ENCODE results near the gene NPHP4. TPM values are rescaled to one million over a fixed set of nuclear protein-coding genes. Genes with fewer than 3 reads are reported as not detected.

Gene NPHP4
- polyA plus RNA-seq, 3 donors = 0.39 to 13.7 (median 1.2) TPM

- no peak for DNase-seq
- peaks cover 34% of the 10 kb centered on the region for H3K4me1 Mint-ChIP-seq
- TF ChIP-seq CTCF (IDR thresholded peaks at IDR 0.05) = no peak
Observed at GRCh38 chr1:5992814-5993555, 760 bp upstream of the NPHP4 start.

GRCh38 chr1:5991381-5992025 lies 722 bp downstream of the NPHP4 start:
- Mint-ChIP-seq H3K27ac (peak overlapping the region in 6 of 7 donors; percentile 42 to 92 (median 86)), H3K4me3 (peak overlapping the region; percentile 85 to 92), H3K4me1 (peaks cover 34% of the 10 kb centered on the region), H3K9me3 (peaks cover 0 to 2% (median 0%) of the 10 kb centered on the region in 7 donors), H3K36me3 (peaks cover 8 to 16% of the 10 kb centered on the region in 2 donors), H3K27me3 (ENCODE audit: low read depth in 3 of 3) (peaks cover 0 to 1% (median 0%) of the 10 kb centered on the region in 3 donors)
- H3K36me3 ChIP-seq (replicated peaks in 1 of 2; ENCODE audit: control insufficient read depth in 1 of 2, insufficient read depth in 2 of 2, low read length in 2 of 2) = peaks cover 9 to 10% of the 10 kb centered on the region in 2 donors
- H4K20me1 ChIP-seq (ENCODE audit: insufficient read depth, low read length) = peaks cover 35% of the 10 kb centered on the region
- H3K27ac ChIP-seq (ENCODE audit: low read depth in 1 of 2, low read length in 2 of 2) = peak overlapping the region; percentile 30 to 92
- peaks cover 32 to 37% of the 10 kb centered on the region in 2 donors for H3K4me1 ChIP-seq (ENCODE audit: control insufficient read depth in 1 of 2, insufficient read depth in 2 of 2, low read length in 2 of 2)
- H3K9ac ChIP-seq (ENCODE audit: insufficient read depth, low read length, poor library complexity, severe bottlenecking) = peak overlapping the region; percentile 89
- peak overlapping the region; percentile 95 for H3K4me2 ChIP-seq (replicated peaks; ENCODE audit: extremely low read depth, low read length, poor library complexity, severe bottlenecking)
- H3K9me3 ChIP-seq (replicated peaks in 1 of 2; ENCODE audit: control insufficient read depth in 1 of 2, insufficient read depth in 1 of 2, low read length in 2 of 2) = no peaks in the 10 kb centered on the region
- peaks cover 24% of the 10 kb centered on the region for H3K79me2 ChIP-seq (ENCODE audit: insufficient read depth, low read length)
- peak in 2 of 3 donors; percentile 24 to 40 for DNase-seq
- no peak for TF ChIP-seq CTCF (IDR thresholded peaks at IDR 0.05)
- intact Hi-C loops (cut with micrococcal nuclease) = loop anchor here (5.0 to 10.0 kb wide), 3 partner anchors 36 to 403 kb away; partner anchors contain the start of genes ACOT7 (in 1 of the 2) and RPL22 (in 1 of the 2)
- H3K27me3 ChIP-seq (ENCODE audit: control insufficient read depth in 2 of 2, insufficient read depth in 2 of 2, low read length in 2 of 2) = no peaks in the 10 kb centered on the region
- H2AFZ ChIP-seq (ENCODE audit: insufficient read depth, low read depth, low read length, poor library complexity, severe bottlenecking) = peak overlapping the region; percentile 81
- H3K4me3 ChIP-seq (replicated peaks in 1 of 3; ENCODE audit: low read depth in 2 of 3, low read length in 3 of 3) = peak overlapping the region; percentile 54 to 83 (median 57)
- WGBS (ENCODE audit: insufficient coverage) = 0% methylated on average over 46 of the region's 60 CpGs

More at GRCh38 chr1:5992814-5993555, 760 bp upstream of the NPHP4 start:
- Histone ChIP-seq H3K79me2 (ENCODE audit: insufficient read depth, low read length) (peaks cover 36% of the 10 kb centered on the region), H3K4me3 (replicated peaks in 1 of 3; ENCODE audit: low read depth in 2 of 3, low read length in 3 of 3) (peak overlapping the region; percentile 54 to 83 (median 57)), H3K4me1 (ENCODE audit: control insufficient read depth in 1 of 2, insufficient read depth in 2 of 2, low read length in 2 of 2) (peaks cover 32 to 37% of the 10 kb centered on the region in 2 donors), H3K27me3 (ENCODE audit: control insufficient read depth in 2 of 2, insufficient read depth in 2 of 2, low read length in 2 of 2) (no peaks in the 10 kb centered on the region), H3K36me3 (replicated peaks in 1 of 2; ENCODE audit: control insufficient read depth in 1 of 2, insufficient read depth in 2 of 2, low read length in 2 of 2) (peaks cover 14 to 23% of the 10 kb centered on the region in 2 donors), H3K27ac (ENCODE audit: low read depth in 1 of 2, low read length in 2 of 2) (peak overlapping the region; percentile 58 to 92), H3K4me2 (replicated peaks; ENCODE audit: extremely low read depth, low read length, poor library complexity, severe bottlenecking) (peak overlapping the region; percentile 95), H2AFZ (ENCODE audit: insufficient read depth, low read depth, low read length, poor library complexity, severe bottlenecking) (peak overlapping the region; percentile 81), H3K9me3 (replicated peaks in 1 of 2; ENCODE audit: control insufficient read depth in 1 of 2, insufficient read depth in 1 of 2, low read length in 2 of 2) (no peaks in the 10 kb centered on the region), H3K9ac (ENCODE audit: insufficient read depth, low read length, poor library complexity, severe bottlenecking) (peak overlapping the region; percentile 89), H4K20me1 (ENCODE audit: insufficient read depth, low read length) (peaks cover 50% of the 10 kb centered on the region)
- WGBS (ENCODE audit: insufficient coverage) = 1% methylated on average over 37 of the region's 49 CpGs
- H3K27me3 Mint-ChIP-seq (ENCODE audit: low read depth in 3 of 3) = peaks cover 0 to 1% (median 1%) of the 10 kb centered on the region in 3 donors
- peaks cover 14 to 19% of the 10 kb centered on the region in 2 donors for H3K36me3 Mint-ChIP-seq
- peak overlapping the region; percentile 85 to 89 for H3K4me3 Mint-ChIP-seq
- peak overlapping the region; percentile 42 to 93 (median 82) for H3K27ac Mint-ChIP-seq
- peaks cover 0 to 2% (median 0%) of the 10 kb centered on the region in 7 donors for H3K9me3 Mint-ChIP-seq
- intact Hi-C loops (cut with micrococcal nuclease) = loop anchor here (1.0 to 10.0 kb wide), 4 partner anchors 34 to 402 kb away; partner anchors contain the start of genes ACOT7 (in 1 of the 2) and RPL22 (in 1 of the 2)
